C4-2B (cell line): Measurements from ENCODE around the gene ARHGAP10.

Experiments used
- CTCF ChIP-seq: fragments of 450-650 bp; conservative IDR thresholded peaks from 2 replicates; pipeline ENCODE4 v1.5.1; 2017; ENCODE audit warnings: mild to moderate bottlenecking
- ZFX ChIP-seq: fragments of 450-650 bp; IDR thresholded peaks from 2 replicates; pipeline ENCODE4 v1.6.1; 2017

GRCh38 chr4:148068065-148068911, 336.4 kb downstream of the ARHGAP10 start:
- TF ChIP-seq CTCF: no peak
- TF ChIP-seq ZFX: no peak
